GM23338 (cell line): ENCODE results near the gene SS18. TPM values are rescaled to one million over a fixed set of nuclear protein-coding genes. Genes with fewer than 3 reads are reported as not detected.

Source experiments
- ATAC-seq: fragments of 200-7000 bp; cut with Tn5 transposase; 3 replicates; pipeline ENCODE4 v1.9.1; 2020
- DNase-seq: peaks from one replicate; pipeline ENCODE4 v3.0.0-alpha.2; 2015; ENCODE audit warnings: low spot score
- H2AFZ ChIP-seq: fragments of 200-600 bp; sonication (generic); 2 replicates; pipeline ENCODE4 v1.8.0; 2016; ENCODE audit warnings: antibody characterized with exemption, mild to moderate bottlenecking, moderate library complexity
- H3F3A ChIP-seq: fragments of 200-600 bp; sonication (generic); replicated peaks from 2 replicates; pipeline ENCODE4 v1.8.0; 2017; ENCODE audit warnings: antibody characterized with exemption, mixed run types, low read depth
- H3K27ac ChIP-seq: fragments of 200-600 bp; sonication (generic); 2 replicates; pipeline ENCODE4 v1.6.1; 2016; ENCODE audit warnings: low read depth
- H3K27me3 ChIP-seq: fragments of 200-600 bp; sonication (generic); 2 replicates; pipeline ENCODE4 v1.8.0; 2016; ENCODE audit warnings: mild to moderate bottlenecking, mixed run types, moderate library complexity; ENCODE audit not compliant: insufficient read depth
- H3K36me3 ChIP-seq: fragments of 200-600 bp; sonication (generic); 2 replicates; pipeline ENCODE4 v1.8.0; 2016; ENCODE audit warnings: mild to moderate bottlenecking; ENCODE audit not compliant: insufficient read depth
- H3K4me1 ChIP-seq: fragments of 200-600 bp; sonication (generic); 2 replicates; pipeline ENCODE4 v1.8.0; 2016; ENCODE audit warnings: mild to moderate bottlenecking, moderate library complexity; ENCODE audit not compliant: insufficient read depth
- H3K4me2 ChIP-seq: fragments of 200-600 bp; sonication (generic); 2 replicates; pipeline ENCODE4 v1.7.1; 2017; ENCODE audit warnings: mixed run types
- H3K4me3 ChIP-seq: fragments of 200-600 bp; sonication (generic); 2 replicates; pipeline ENCODE4 v1.6.1; 2016; ENCODE audit warnings: mixed run types
- H3K79me2 ChIP-seq: fragments of 200-600 bp; sonication (generic); replicated peaks from 2 replicates; pipeline ENCODE4 v1.8.0; 2017; ENCODE audit warnings: mild to moderate bottlenecking; ENCODE audit not compliant: insufficient read depth
- H3K9me2 ChIP-seq: fragments of 200-600 bp; sonication (generic); 2 replicates; pipeline ENCODE4 v1.8.0; 2017; ENCODE audit not compliant: insufficient read depth
- H4K20me1 ChIP-seq: fragments of 200-600 bp; sonication (generic); replicated peaks from 2 replicates; pipeline ENCODE4 v1.8.0; 2017; ENCODE audit warnings: mild to moderate bottlenecking; ENCODE audit not compliant: insufficient read depth
- H3K27ac Mint-ChIP-seq: 2 replicates; pipeline ENCODE4 v1.8.0; 2020; ENCODE audit warnings: inconsistent platforms, mild to moderate bottlenecking, moderate library complexity, mixed read lengths
- H3K27me3 Mint-ChIP-seq: 3 replicates; pipeline ENCODE4 v1.8.0; 2022; ENCODE audit warnings: low read depth, mild to moderate bottlenecking, moderate library complexity, mixed read lengths, inconsistent platforms; ENCODE audit not compliant: insufficient read depth, poor library complexity
- H3K36me3 Mint-ChIP-seq: 3 replicates; pipeline ENCODE4 v1.8.0; 2021; ENCODE audit warnings: low read depth, mild to moderate bottlenecking, inconsistent platforms, moderate library complexity, mixed read lengths
- H3K4me1 Mint-ChIP-seq: 3 replicates; pipeline ENCODE4 v1.8.0; 2020; ENCODE audit warnings: mild to moderate bottlenecking, inconsistent platforms, mixed read lengths
- H3K4me3 Mint-ChIP-seq: 3 replicates; pipeline ENCODE4 v1.8.0; 2021; ENCODE audit warnings: moderate library complexity, mild to moderate bottlenecking, inconsistent platforms, mixed read lengths
- H3K9me3 Mint-ChIP-seq: 3 replicates; pipeline ENCODE4 v1.8.0; 2020; ENCODE audit warnings: moderate library complexity, mild to moderate bottlenecking, inconsistent platforms, mixed read lengths
- CREB1 ChIP-seq: fragments of 250-450 bp; sonication (Bioruptor Pico); IDR thresholded peaks from 2 replicates; pipeline ENCODE4 v1.5.0; 2020; ENCODE audit warnings: low read depth, mild to moderate bottlenecking, moderate library complexity
- CTCF ChIP-seq, 2 experiments: fragments of 200-600 bp in 1 of 2; sonication (generic) in 1 of 2; conservative IDR thresholded peaks; 2 replicates each; pipeline versions ENCODE4 v1.5.1 to v1.6.1; 2016 to 2017; ENCODE audit warnings: antibody characterized with exemption in 2 of 2, low read depth in 2 of 2, mild to moderate bottlenecking in 2 of 2, moderate library complexity in 1 of 2
- EZH2 ChIP-seq: fragments of 200-600 bp; sonication (generic); IDR thresholded peaks from one replicate; pipeline ENCODE4 v1.8.0; 2017; ENCODE audit warnings: antibody characterized with exemption, mild to moderate bottlenecking, low read depth; ENCODE audit not compliant: unreplicated experiment
- EZH2phosphoT487 ChIP-seq: fragments of 200-600 bp; sonication (generic); IDR thresholded peaks from one replicate; pipeline ENCODE4 v1.8.1; 2018; ENCODE audit warnings: antibody characterized with exemption; ENCODE audit not compliant: unreplicated experiment
- JUNB ChIP-seq: IDR thresholded peaks from one replicate; pipeline ENCODE4 v1.6.1; 2016; ENCODE audit warnings: antibody characterized with exemption; ENCODE audit not compliant: unreplicated experiment
- NANOG ChIP-seq: IDR thresholded peaks from 2 replicates; pipeline ENCODE4 v1.6.1; 2016; ENCODE audit warnings: antibody characterized with exemption, borderline replicate concordance
- POLR2AphosphoS5 ChIP-seq: IDR thresholded peaks from 2 replicates; pipeline ENCODE4 v1.6.1; 2016; ENCODE audit warnings: antibody characterized with exemption, low read depth
- STAT1 ChIP-seq: IDR thresholded peaks from one replicate; pipeline ENCODE4 v1.6.1; 2016; ENCODE audit warnings: antibody characterized with exemption; ENCODE audit not compliant: unreplicated experiment
- ZNF114 ChIP-seq: fragments of 250-450 bp; sonication (Bioruptor Pico); IDR thresholded peaks from 2 replicates; pipeline ENCODE4 v1.5.0; 2020; ENCODE audit warnings: mild to moderate bottlenecking, moderate library complexity
- ZNF331 ChIP-seq: fragments of 250-450 bp; sonication (Bioruptor Pico); IDR thresholded peaks from 2 replicates; pipeline ENCODE4 v1.5.0; 2020; ENCODE audit warnings: low read depth, mild to moderate bottlenecking, moderate library complexity
- polyA plus RNA-seq: library from polyadenylated mRNA; unstranded; fragments of >200 nt; fragmentation: Nextera tagmentation; extraction: Ambion mirVana; gene quantifications from 2 replicates; pipeline ENCODE4 v1.2.1, GENCODE V29; 2016
- total RNA-seq: library from RNA; depleted of rRNA; stranded (reverse); fragments of >200 nt; shearing (Covaris generic); gene quantifications from 2 replicates; pipeline ENCODE4 v1.2.3, GENCODE V29; 2014
- TF ChIP-seq, protein P1 (sequence below): IDR thresholded peaks from one replicate; pipeline ENCODE4 v1.6.1; 2018; ENCODE audit warnings: antibody characterized with exemption; ENCODE audit not compliant: unreplicated experiment
- TF ChIP-seq, protein P2 (sequence below): IDR thresholded peaks from 2 replicates; pipeline ENCODE4 v1.6.1; 2016; ENCODE audit warnings: antibody characterized with exemption

SS18 gene
- total and polyA plus RNA-seq, 2 experiments from 2014 or later, result 41.3 to 148 TPM

DNA sequence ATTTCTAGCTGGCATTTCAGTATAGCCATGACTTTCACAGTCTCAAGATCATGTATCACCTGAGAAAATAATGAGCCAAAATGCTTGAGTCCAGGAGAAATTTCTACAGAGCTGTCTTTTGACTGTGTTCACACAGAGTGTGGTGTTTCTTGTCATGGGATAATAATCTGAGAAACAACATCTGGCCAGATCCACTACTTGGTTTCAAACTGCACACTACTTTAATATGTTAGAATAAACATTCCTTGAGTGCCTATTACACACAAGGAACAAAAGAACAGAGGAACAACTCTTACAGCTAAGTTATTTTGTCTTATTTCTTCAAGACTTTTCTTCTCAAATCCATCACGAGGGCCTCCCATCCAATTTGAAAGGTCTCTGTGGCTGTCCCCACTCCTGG lies 108.3 kb downstream of the SS18 start (continued):
- TF ChIP-seq CTCF (conservative IDR thresholded peaks at IDR 0.05; ENCODE audit: low read depth in 2 of 2), result no peak
- no peak for TF ChIP-seq ZNF114
- TF ChIP-seq NANOG, result no peak
- TF ChIP-seq POLR2AphosphoS5, result no peak
- TF ChIP-seq CREB1, result no peak
- TF ChIP-seq EZH2phosphoT487, result no peak
- no peak for TF ChIP-seq ZNF331 (CRISPR knock-in tag)

- DNase-seq (no peak), ATAC-seq (no peak)
- H3K27ac Mint-ChIP-seq, result no peak overlapping the region
- no peak overlapping the region for H3K4me3 Mint-ChIP-seq
- H3K4me1 Mint-ChIP-seq, result no peaks in the 10 kb centered on the region
- no peaks in the 10 kb centered on the region for H3K36me3 ChIP-seq
- H3K4me2 ChIP-seq, result no peak overlapping the region
- H3K4me1 ChIP-seq, result no peaks in the 10 kb centered on the region
- no peaks in the 10 kb centered on the region for H3K36me3 Mint-ChIP-seq
- no peaks in the 10 kb centered on the region for H3F3A ChIP-seq
- no peaks in the 10 kb centered on the region for H3K27me3 Mint-ChIP-seq
- H3K9me3 Mint-ChIP-seq, result peaks cover 4% of the 10 kb centered on the region; the same call in 1 of the 3 replicates
- no peak overlapping the region for H3K27ac ChIP-seq
- H3K9me2 ChIP-seq, result peaks cover 3% of the 10 kb centered on the region; the same call in 1 of the 2 replicates
- H3K27me3 ChIP-seq, result no peaks in the 10 kb centered on the region
- H3K79me2 ChIP-seq, result no peaks in the 10 kb centered on the region
- no peak overlapping the region for H3K4me3 ChIP-seq
- no peaks in the 10 kb centered on the region for H4K20me1 ChIP-seq
- H2AFZ ChIP-seq, result no peak overlapping the region
- TF ChIP-seq ZNF114 (no peak), EZH2phosphoT487 (no peak), STAT1 (no peak), CREB1 (no peak), JUNB (no peak), POLR2AphosphoS5 (no peak), CTCF (conservative IDR thresholded peaks at IDR 0.05; ENCODE audit: low read depth in 2 of 2) (no peak), EZH2 (no peak), ZNF331 (CRISPR knock-in tag) (no peak)
- TF ChIP-seq, protein P1, sequence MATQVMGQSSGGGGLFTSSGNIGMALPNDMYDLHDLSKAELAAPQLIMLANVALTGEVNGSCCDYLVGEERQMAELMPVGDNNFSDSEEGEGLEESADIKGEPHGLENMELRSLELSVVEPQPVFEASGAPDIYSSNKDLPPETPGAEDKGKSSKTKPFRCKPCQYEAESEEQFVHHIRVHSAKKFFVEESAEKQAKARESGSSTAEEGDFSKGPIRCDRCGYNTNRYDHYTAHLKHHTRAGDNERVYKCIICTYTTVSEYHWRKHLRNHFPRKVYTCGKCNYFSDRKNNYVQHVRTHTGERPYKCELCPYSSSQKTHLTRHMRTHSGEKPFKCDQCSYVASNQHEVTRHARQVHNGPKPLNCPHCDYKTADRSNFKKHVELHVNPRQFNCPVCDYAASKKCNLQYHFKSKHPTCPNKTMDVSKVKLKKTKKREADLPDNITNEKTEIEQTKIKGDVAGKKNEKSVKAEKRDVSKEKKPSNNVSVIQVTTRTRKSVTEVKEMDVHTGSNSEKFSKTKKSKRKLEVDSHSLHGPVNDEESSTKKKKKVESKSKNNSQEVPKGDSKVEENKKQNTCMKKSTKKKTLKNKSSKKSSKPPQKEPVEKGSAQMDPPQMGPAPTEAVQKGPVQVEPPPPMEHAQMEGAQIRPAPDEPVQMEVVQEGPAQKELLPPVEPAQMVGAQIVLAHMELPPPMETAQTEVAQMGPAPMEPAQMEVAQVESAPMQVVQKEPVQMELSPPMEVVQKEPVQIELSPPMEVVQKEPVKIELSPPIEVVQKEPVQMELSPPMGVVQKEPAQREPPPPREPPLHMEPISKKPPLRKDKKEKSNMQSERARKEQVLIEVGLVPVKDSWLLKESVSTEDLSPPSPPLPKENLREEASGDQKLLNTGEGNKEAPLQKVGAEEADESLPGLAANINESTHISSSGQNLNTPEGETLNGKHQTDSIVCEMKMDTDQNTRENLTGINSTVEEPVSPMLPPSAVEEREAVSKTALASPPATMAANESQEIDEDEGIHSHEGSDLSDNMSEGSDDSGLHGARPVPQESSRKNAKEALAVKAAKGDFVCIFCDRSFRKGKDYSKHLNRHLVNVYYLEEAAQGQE, result no peak
- TF ChIP-seq, protein P2, sequence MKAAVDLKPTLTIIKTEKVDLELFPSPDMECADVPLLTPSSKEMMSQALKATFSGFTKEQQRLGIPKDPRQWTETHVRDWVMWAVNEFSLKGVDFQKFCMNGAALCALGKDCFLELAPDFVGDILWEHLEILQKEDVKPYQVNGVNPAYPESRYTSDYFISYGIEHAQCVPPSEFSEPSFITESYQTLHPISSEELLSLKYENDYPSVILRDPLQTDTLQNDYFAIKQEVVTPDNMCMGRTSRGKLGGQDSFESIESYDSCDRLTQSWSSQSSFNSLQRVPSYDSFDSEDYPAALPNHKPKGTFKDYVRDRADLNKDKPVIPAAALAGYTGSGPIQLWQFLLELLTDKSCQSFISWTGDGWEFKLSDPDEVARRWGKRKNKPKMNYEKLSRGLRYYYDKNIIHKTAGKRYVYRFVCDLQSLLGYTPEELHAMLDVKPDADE, result no peak
These were observed 110.9 kb downstream of the SS18 start for GRCh38 chr18:25979369-25980040.
